ENCODE data around the gene GAB3.

Gene GAB3

DNA sequence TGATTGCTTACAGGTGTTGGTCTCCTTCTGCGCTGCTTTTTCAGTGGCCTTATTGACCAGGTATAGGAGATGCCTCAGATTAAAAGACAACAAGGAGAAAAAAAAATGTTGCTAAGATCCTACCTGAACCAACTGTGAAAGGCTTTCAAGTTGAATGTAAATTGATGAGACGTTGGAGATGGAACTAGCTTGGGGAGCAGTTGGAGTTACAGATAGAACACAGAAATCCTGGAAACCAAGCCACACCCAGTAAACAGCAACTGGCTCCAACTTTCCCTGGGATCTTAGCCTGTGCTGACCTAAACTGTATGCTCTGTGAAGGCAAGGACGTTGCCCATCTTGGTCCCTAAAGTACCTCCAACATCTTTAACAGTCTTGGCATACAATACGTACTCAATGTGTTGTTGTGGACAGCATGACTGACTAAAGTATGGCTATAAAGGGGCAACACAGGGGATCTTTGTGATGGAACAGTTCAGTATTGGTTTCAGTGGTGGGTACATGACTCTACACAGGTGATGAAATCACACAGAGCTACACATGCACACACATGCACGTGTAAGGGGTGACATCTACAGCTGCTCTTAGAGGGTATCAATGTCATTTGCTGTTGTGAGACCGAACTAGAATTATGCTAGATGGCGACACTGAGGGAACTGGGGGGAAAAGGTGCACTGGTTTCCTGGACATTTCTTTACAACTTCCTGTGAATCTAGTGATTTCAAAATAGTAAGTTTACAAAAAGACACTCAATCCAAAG is 22.3 kb downstream of the GAB3 start:
- Histone ChIP-seq H3K36me3 (ENCODE audit: insufficient read depth, low read length) (peaks cover 12% of the 10 kb centered on the region), H3K9ac (ENCODE audit: low read depth, low read length) (no peak overlapping the region), H3K79me2 (ENCODE audit: insufficient read depth, low read length) (peaks cover 100% of the 10 kb centered on the region), H3K27ac (ENCODE audit: low read length) (peak overlapping the region; percentile 60), H4K20me1 (ENCODE audit: insufficient read depth, low read length) (no peaks in the 10 kb centered on the region), H3K4me3 (ENCODE audit: low read depth in 1 of 2, low read length in 2 of 2) (no peak overlapping the region), H3K27me3 (ENCODE audit: insufficient read depth, low read length, poor library complexity) (no peaks in the 10 kb centered on the region), H3K4me2 (ENCODE audit: insufficient read depth, low read length) (no peak overlapping the region), H3K9me3 (ENCODE audit: insufficient read depth, low read length, severe bottlenecking) (no peaks in the 10 kb centered on the region), H2AFZ (ENCODE audit: low read depth, low read length) (no peak overlapping the region), H3K4me1 (ENCODE audit: insufficient read depth, low read length) (peaks cover 71% of the 10 kb centered on the region)
- no peak for DNase-seq
- no peak for ATAC-seq (ENCODE audit: insufficient read depth, low read depth)
- TF ChIP-seq EZH2 (IDR thresholded peaks at IDR 0.05; ENCODE audit: borderline replicate concordance, low read depth, low read length, severe bottlenecking), result no peak
- TF ChIP-seq, protein P1, sequence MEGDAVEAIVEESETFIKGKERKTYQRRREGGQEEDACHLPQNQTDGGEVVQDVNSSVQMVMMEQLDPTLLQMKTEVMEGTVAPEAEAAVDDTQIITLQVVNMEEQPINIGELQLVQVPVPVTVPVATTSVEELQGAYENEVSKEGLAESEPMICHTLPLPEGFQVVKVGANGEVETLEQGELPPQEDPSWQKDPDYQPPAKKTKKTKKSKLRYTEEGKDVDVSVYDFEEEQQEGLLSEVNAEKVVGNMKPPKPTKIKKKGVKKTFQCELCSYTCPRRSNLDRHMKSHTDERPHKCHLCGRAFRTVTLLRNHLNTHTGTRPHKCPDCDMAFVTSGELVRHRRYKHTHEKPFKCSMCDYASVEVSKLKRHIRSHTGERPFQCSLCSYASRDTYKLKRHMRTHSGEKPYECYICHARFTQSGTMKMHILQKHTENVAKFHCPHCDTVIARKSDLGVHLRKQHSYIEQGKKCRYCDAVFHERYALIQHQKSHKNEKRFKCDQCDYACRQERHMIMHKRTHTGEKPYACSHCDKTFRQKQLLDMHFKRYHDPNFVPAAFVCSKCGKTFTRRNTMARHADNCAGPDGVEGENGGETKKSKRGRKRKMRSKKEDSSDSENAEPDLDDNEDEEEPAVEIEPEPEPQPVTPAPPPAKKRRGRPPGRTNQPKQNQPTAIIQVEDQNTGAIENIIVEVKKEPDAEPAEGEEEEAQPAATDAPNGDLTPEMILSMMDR (IDR thresholded peaks at IDR 0.05; ENCODE audit: borderline replicate concordance, extremely low read depth, low read length, poor library complexity, severe bottlenecking), result peak; percentile 33

DNA sequence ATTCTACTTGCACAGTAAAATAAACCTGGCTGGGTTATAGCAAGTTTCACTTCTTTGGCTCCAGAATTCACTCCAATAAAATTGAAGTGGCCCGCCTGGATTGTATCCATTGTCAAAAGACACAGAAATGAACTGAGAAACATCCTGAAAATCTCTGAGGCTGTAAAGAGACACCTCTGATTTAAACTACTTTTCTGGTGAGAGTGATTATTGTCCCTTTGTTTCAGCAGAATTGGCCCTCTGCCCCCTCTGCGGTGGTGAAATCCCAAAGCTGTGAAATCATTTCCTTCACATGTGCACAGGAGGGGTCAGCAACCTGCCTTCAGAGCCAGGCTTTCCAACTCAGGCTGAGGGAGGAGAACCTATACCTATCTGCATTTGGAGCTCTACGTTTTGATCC is 23.0 kb downstream of the GAB3 start:
- Histone ChIP-seq H3K27ac (ENCODE audit: low read length) (peak overlapping the region; percentile 60; the same call in 1 of the 2 replicates), H3K9me3 (ENCODE audit: insufficient read depth, low read length, severe bottlenecking) (no peaks in the 10 kb centered on the region)
- ATAC-seq (ENCODE audit: insufficient read depth, low read depth), result no peak

DNA sequence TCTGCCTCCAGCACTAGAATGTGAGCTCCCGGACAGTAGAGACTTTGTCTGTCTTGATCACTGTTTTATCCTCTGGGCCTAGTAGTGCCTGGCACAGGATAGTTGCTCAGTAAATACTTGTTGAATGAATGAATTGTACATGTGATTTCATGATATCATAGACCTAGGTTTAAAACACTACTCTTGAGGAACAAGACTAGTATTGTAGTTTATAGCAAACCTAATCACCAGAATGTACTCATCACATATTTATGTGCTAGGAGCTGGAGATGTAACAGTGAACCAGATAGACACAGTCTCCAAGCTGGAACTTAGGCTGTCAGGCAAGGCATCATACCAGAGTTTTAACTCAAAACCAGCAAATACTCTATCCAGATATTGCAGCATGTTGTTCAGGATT is 23.5 kb downstream of the GAB3 start:
- Histone ChIP-seq H4K20me1 (ENCODE audit: insufficient read depth, low read length) (no peaks in the 10 kb centered on the region), H3K9me3 (ENCODE audit: insufficient read depth, low read length, severe bottlenecking) (no peaks in the 10 kb centered on the region), H2AFZ (ENCODE audit: low read depth, low read length) (no peak overlapping the region), H3K4me2 (ENCODE audit: insufficient read depth, low read length) (no peak overlapping the region), H3K36me3 (ENCODE audit: insufficient read depth, low read length) (peaks cover 18% of the 10 kb centered on the region), H3K9ac (ENCODE audit: low read depth, low read length) (no peak overlapping the region), H3K4me1 (ENCODE audit: insufficient read depth, low read length) (peaks cover 64% of the 10 kb centered on the region), H3K79me2 (ENCODE audit: insufficient read depth, low read length) (peaks cover 98% of the 10 kb centered on the region), H3K27ac (ENCODE audit: low read length) (peak overlapping the region; percentile 35; the same call in 1 of the 2 replicates), H3K27me3 (ENCODE audit: insufficient read depth, low read length, poor library complexity) (no peaks in the 10 kb centered on the region), H3K4me3 (ENCODE audit: low read depth in 1 of 2, low read length in 2 of 2) (no peak overlapping the region)
- DNase-seq (no peak), ATAC-seq (ENCODE audit: insufficient read depth, low read depth) (no peak)
- TF ChIP-seq EZH2 (IDR thresholded peaks at IDR 0.05; ENCODE audit: borderline replicate concordance, low read depth, low read length, severe bottlenecking), result no peak
- TF ChIP-seq, protein P1 (IDR thresholded peaks at IDR 0.05; ENCODE audit: borderline replicate concordance, extremely low read depth, low read length, poor library complexity, severe bottlenecking), result no peak

More for the DNA sequence above, 23.0 kb downstream of the GAB3 start:
- Histone ChIP-seq H3K36me3 (ENCODE audit: insufficient read depth, low read length) (peaks cover 18% of the 10 kb centered on the region), H3K4me2 (ENCODE audit: insufficient read depth, low read length) (no peak overlapping the region), H3K9ac (ENCODE audit: low read depth, low read length) (no peak overlapping the region), H3K27me3 (ENCODE audit: insufficient read depth, low read length, poor library complexity) (no peaks in the 10 kb centered on the region), H3K79me2 (ENCODE audit: insufficient read depth, low read length) (peaks cover 100% of the 10 kb centered on the region), H3K4me1 (ENCODE audit: insufficient read depth, low read length) (peaks cover 68% of the 10 kb centered on the region), H2AFZ (ENCODE audit: low read depth, low read length) (no peak overlapping the region), H4K20me1 (ENCODE audit: insufficient read depth, low read length) (no peaks in the 10 kb centered on the region), H3K4me3 (ENCODE audit: low read depth in 1 of 2, low read length in 2 of 2) (no peak overlapping the region)
- DNase-seq, result no peak
- TF ChIP-seq, protein P1 (IDR thresholded peaks at IDR 0.05; ENCODE audit: borderline replicate concordance, extremely low read depth, low read length, poor library complexity, severe bottlenecking), result no peak
- TF ChIP-seq EZH2 (IDR thresholded peaks at IDR 0.05; ENCODE audit: borderline replicate concordance, low read depth, low read length, severe bottlenecking), result no peak
